ENCODE measurements around the gene NSUN7.
"Not testable (repeated sequence)": the region's sequence is repeated elsewhere in the genome, so short reads cannot be mapped to it uniquely, and the experiment has no call there.

Gene NSUN7

GRCh38 chr4:40817157-40817556, 67.4 kb downstream of the NSUN7 start:
- not testable (repeated sequence) for DNase-seq (ENCODE audit: low read depth in 2 of 2)

- DNase-seq (ENCODE audit: low read depth in 2 of 2): no peak
These were observed 70.3 kb downstream of the NSUN7 start for GRCh38 chr4:40820101-40820500.

- no peak for DNase-seq (ENCODE audit: low read depth in 2 of 2)
These were observed 72.8 kb downstream of the NSUN7 start for GRCh38 chr4:40822420-40823166.

- no peak for DNase-seq (ENCODE audit: low read depth in 2 of 2)
These were observed 75.5 kb downstream of the NSUN7 start for GRCh38 chr4:40825014-40825838.

- DNase-seq (ENCODE audit: low read depth in 2 of 2): no peak
These were observed 77.1 kb downstream of the NSUN7 start for GRCh38 chr4:40826821-40827220.

- DNase-seq (ENCODE audit: low read depth in 2 of 2): no peak
These were observed 78.0 kb downstream of the NSUN7 start for GRCh38 chr4:40827758-40828157.

- DNase-seq (ENCODE audit: low read depth in 2 of 2): no peak
These were observed 78.9 kb downstream of the NSUN7 start for GRCh38 chr4:40828661-40829060.

GRCh38 chr4:40829586-40829985, 79.8 kb downstream of the NSUN7 start:
- no peak for DNase-seq (ENCODE audit: low read depth in 2 of 2)

GRCh38 chr4:40831146-40831907, 81.6 kb downstream of the NSUN7 start:
- DNase-seq (ENCODE audit: low read depth in 2 of 2): no peak

- no peak for DNase-seq (ENCODE audit: low read depth in 2 of 2)
These were observed 82.4 kb downstream of the NSUN7 start for GRCh38 chr4:40832175-40832574.

GRCh38 chr4:40833212-40833611, 83.5 kb downstream of the NSUN7 start:
- no peak for DNase-seq (ENCODE audit: low read depth in 2 of 2)

GRCh38 chr4:40837094-40837870, 87.5 kb downstream of the NSUN7 start:
- no peak for DNase-seq (ENCODE audit: low read depth in 2 of 2)

- no peak for DNase-seq (ENCODE audit: low read depth in 2 of 2)
These were observed 89.0 kb downstream of the NSUN7 start for GRCh38 chr4:40838742-40839141.

- no peak for DNase-seq (ENCODE audit: low read depth in 2 of 2)
These were observed 90.7 kb downstream of the NSUN7 start for GRCh38 chr4:40840255-40840984.

GRCh38 chr4:40840985-40841571, 91.3 kb downstream of the NSUN7 start:
- DNase-seq (ENCODE audit: low read depth in 2 of 2): peak; percentile 75 to 83

- no peak for DNase-seq (ENCODE audit: low read depth in 2 of 2)
These were observed 92.6 kb downstream of the NSUN7 start for GRCh38 chr4:40842318-40842717.

- no peak for DNase-seq (ENCODE audit: low read depth in 2 of 2)
These were observed 93.1 kb downstream of the NSUN7 start for GRCh38 chr4:40842725-40843423.

- peak in 1 of 2 donors; percentile 24 for DNase-seq (ENCODE audit: low read depth in 2 of 2)
These were observed 93.9 kb downstream of the NSUN7 start for GRCh38 chr4:40843696-40844095.

GRCh38 chr4:40844261-40844660, 94.5 kb downstream of the NSUN7 start:
- no peak for DNase-seq (ENCODE audit: low read depth in 2 of 2)
